Measurements from ENCODE around the gene FAAH2. TPM values are rescaled to one million over a fixed set of nuclear protein-coding genes. Genes with fewer than 3 reads are reported as not detected.
"Not testable (repeated sequence)": the region's sequence is repeated elsewhere in the genome, so short reads cannot be mapped to it uniquely, and the experiment has no call there.

FAAH2 gene
- total and polyA plus RNA-seq, 7 donors = 1.3 to 22.2 (median 3.6) TPM; not detected in 2

- H3K4me3 ChIP-seq = no peak overlapping the region
- no peaks in the 10 kb centered on the region for H3K36me3 ChIP-seq
- no peaks in the 10 kb centered on the region for H3K27me3 ChIP-seq
- no peak overlapping the region for H3K27ac ChIP-seq
- no peak for DNase-seq
- TF ChIP-seq POLR2A (IDR thresholded peaks at IDR 0.05) (no peak), CTCF (IDR thresholded peaks at IDR 0.05) (no peak), EP300 (IDR thresholded peaks at IDR 0.05) (no peak), POLR2AphosphoS5 (IDR thresholded peaks at IDR 0.05) (no peak)
- H3K9me3 ChIP-seq = no peaks in the 10 kb centered on the region
- H3K4me1 ChIP-seq = no peaks in the 10 kb centered on the region
- intact Hi-C loops (cut with DNase I) = no loop called here
- WGBS, 2 donors = 73 to 81% methylated on average over 1 of the region's 1 CpG
Measured at GRCh38 chrX:57289089-57289488, 2.6 kb downstream of the FAAH2 start.

GRCh38 chrX:57294961-57295360 is 8.5 kb downstream of the FAAH2 start:
- H3K4me1 ChIP-seq = no peaks in the 10 kb centered on the region
- TF ChIP-seq CTCF (IDR thresholded peaks at IDR 0.05) (no peak), POLR2A (IDR thresholded peaks at IDR 0.05) (no peak), EP300 (IDR thresholded peaks at IDR 0.05) (no peak), POLR2AphosphoS5 (IDR thresholded peaks at IDR 0.05) (no peak)
- H3K27me3 ChIP-seq = no peaks in the 10 kb centered on the region
- no peak overlapping the region for H3K4me3 ChIP-seq
- H3K9me3 ChIP-seq = no peaks in the 10 kb centered on the region
- no peaks in the 10 kb centered on the region for H3K36me3 ChIP-seq
- H3K27ac ChIP-seq = no peak overlapping the region
- DNase-seq = no peak
- intact Hi-C loops (cut with DNase I) = no loop called here

- H3K27me3 ChIP-seq; H3K4me3 ChIP-seq; DNase-seq; intact Hi-C loops (cut with DNase I); H3K9me3 ChIP-seq; H3K36me3 ChIP-seq; H3K4me1 ChIP-seq; H3K27ac ChIP-seq: not testable (repeated sequence)
- 94 to 98% methylated on average over 6 of the region's 6 CpGs for WGBS, 2 donors
Measured at GRCh38 chrX:57295679-57296078, 9.2 kb downstream of the FAAH2 start.

GRCh38 chrX:57313583-57314215 is 27.2 kb downstream of the FAAH2 start:
- WGBS, 2 donors = 85 to 96% methylated on average over 2 of the region's 2 CpGs
- Histone ChIP-seq H3K4me1 (no peaks in the 10 kb centered on the region), H3K4me3 (no peak overlapping the region), H3K9me3 (no peaks in the 10 kb centered on the region), H3K27me3 (no peaks in the 10 kb centered on the region), H3K27ac (no peak overlapping the region), H3K36me3 (no peaks in the 10 kb centered on the region)
- TF ChIP-seq POLR2A (IDR thresholded peaks at IDR 0.05) = no peak
- no peak for TF ChIP-seq POLR2AphosphoS5 (IDR thresholded peaks at IDR 0.05)
- DNase-seq = no peak
- intact Hi-C loops (cut with DNase I) = no loop called here

- H3K4me3 ChIP-seq = no peak overlapping the region
- H3K27ac ChIP-seq = no peak overlapping the region
- no peak for DNase-seq
- no peaks in the 10 kb centered on the region for H3K4me1 ChIP-seq
- intact Hi-C loops (cut with DNase I) = no loop called here
- TF ChIP-seq POLR2A (IDR thresholded peaks at IDR 0.05) = no peak
- no peak for TF ChIP-seq CTCF (IDR thresholded peaks at IDR 0.05)
- no peak for TF ChIP-seq POLR2AphosphoS5 (IDR thresholded peaks at IDR 0.05)
- TF ChIP-seq EP300 (IDR thresholded peaks at IDR 0.05) = no peak
- H3K36me3 ChIP-seq = no peaks in the 10 kb centered on the region
- no peaks in the 10 kb centered on the region for H3K27me3 ChIP-seq
- no peaks in the 10 kb centered on the region for H3K9me3 ChIP-seq
Measured at GRCh38 chrX:57329008-57329407, 42.5 kb downstream of the FAAH2 start.

- H3K9me3 ChIP-seq; H3K27me3 ChIP-seq; DNase-seq; H3K4me1 ChIP-seq; H3K27ac ChIP-seq; intact Hi-C loops (cut with DNase I); H3K4me3 ChIP-seq; H3K36me3 ChIP-seq: not testable (repeated sequence)
- WGBS, 2 donors = 72 to 81% methylated on average over 2 of the region's 2 CpGs
Measured at GRCh38 chrX:57335790-57336189, 49.3 kb downstream of the FAAH2 start.
